H1 (cell line): ENCODE measurements around the gene LRBA. TPM values are rescaled to one million over a fixed set of nuclear protein-coding genes. Genes with fewer than 3 reads are reported as not detected.

Experiments
- CTCF ChIA-PET: fragments of 300-600 bp; sonication (Branson Sonifier 250); formaldehyde crosslinking; loops from one replicate; lab custom pipeline; 2021; ENCODE audit not compliant: partially characterized antibody; lab: Charles Lee
- POLR2A ChIA-PET: fragments of 300-600 bp; sonication (Branson Sonifier 250); formaldehyde crosslinking; loops from one replicate; lab custom pipeline; 2021; ENCODE audit warnings: inconsistent platforms; ENCODE audit not compliant: partially characterized antibody; lab: Charles Lee
- DNase-seq, 2 experiments: peaks; one replicate each; pipeline versions ENCODE4 v3.0.0 to v3.0.0-alpha.2; 2010 to 2022; ENCODE audit warnings: low spot score in 2 of 2, low read depth in 1 of 2, mixed read lengths in 1 of 2
- FAIRE-seq: peaks from 2 replicates; lab custom pipeline; 2011; peaks lifted over from hg19 to GRCh38; lab: Jason Lieb, UNC
- H2AFZ ChIP-seq: 2 replicates; pipeline ENCODE4 v1.8.1; 2012; ENCODE audit warnings: low read length, inconsistent platforms
- H2AK5ac ChIP-seq: 2 replicates; pipeline ENCODE4 v1.6.1; 2013; ENCODE audit warnings: low read depth, low read length
- H2BK120ac ChIP-seq: replicated peaks from 2 replicates; pipeline ENCODE3; 2013; ENCODE audit warnings: low read depth, low read length, inconsistent platforms
- H2BK12ac ChIP-seq: 2 replicates; pipeline ENCODE4 v1.6.1; 2013; ENCODE audit warnings: low read depth, low read length
- H2BK15ac ChIP-seq: 2 replicates; pipeline ENCODE4 v1.6.1; 2013; ENCODE audit warnings: low read length
- H2BK20ac ChIP-seq: 2 replicates; pipeline ENCODE4 v1.6.1; 2013; ENCODE audit warnings: low read length
- H2BK5ac ChIP-seq: 2 replicates; pipeline ENCODE4 v1.6.1; 2013; ENCODE audit warnings: low read depth, low read length
- H3K14ac ChIP-seq: 2 replicates; pipeline ENCODE4 v1.6.1; 2013; ENCODE audit warnings: inconsistent platforms; ENCODE audit not compliant: insufficient read length
- H3K18ac ChIP-seq: 2 replicates; pipeline ENCODE4 v1.6.1; 2013; ENCODE audit warnings: low read length; ENCODE audit errors: extremely low read depth
- H3K23ac ChIP-seq: 2 replicates; pipeline ENCODE4 v1.6.1; 2013; ENCODE audit warnings: inconsistent platforms; ENCODE audit not compliant: insufficient read length
- H3K23me2 ChIP-seq: 2 replicates; pipeline ENCODE4 v1.6.1; 2013; ENCODE audit warnings: low read depth, low read length
- H3K27ac ChIP-seq: 2 replicates; pipeline ENCODE4 v1.6.1; 2011; ENCODE audit warnings: low read depth, low read length, inconsistent platforms
- H3K27me3 ChIP-seq, 4 experiments: replicated peaks in 1 of 4; 1 replicate in 1 of 4; 2 replicates in 3 of 4; pipeline versions ENCODE4 v1.6.1 to v1.8.1; 2011 to 2013; ENCODE audit warnings: low read length in 3 of 4, mild to moderate bottlenecking in 3 of 4, inconsistent platforms in 2 of 4, mixed read lengths in 2 of 4, moderate library complexity in 1 of 4; ENCODE audit not compliant: control insufficient read depth in 3 of 4, insufficient read depth in 3 of 4; ENCODE audit errors: extremely low read depth in 1 of 4
- H3K36me3 ChIP-seq, 4 experiments: 2 replicates each; pipeline versions ENCODE4 v1.6.1 to v1.8.1; 2011 to 2013; ENCODE audit warnings: mild to moderate bottlenecking in 4 of 4, low read length in 3 of 4, moderate library complexity in 2 of 4, control low read depth in 1 of 4, inconsistent platforms in 1 of 4; ENCODE audit not compliant: insufficient read depth in 4 of 4, control insufficient read depth in 2 of 4
- H3K4ac ChIP-seq: replicated peaks from 2 replicates; pipeline ENCODE3; 2013; ENCODE audit warnings: low read length, low read depth, mixed read lengths, inconsistent platforms; ENCODE audit not compliant: insufficient read length
- H3K4me1 ChIP-seq, 4 experiments: replicated peaks in 1 of 4; 1 replicate in 1 of 4; 2 replicates in 3 of 4; pipeline versions ENCODE4 v1.6.1 to v1.8.1; 2011 to 2013; ENCODE audit warnings: low read length in 3 of 4, inconsistent platforms in 2 of 4, mixed read lengths in 1 of 4; ENCODE audit not compliant: insufficient read depth in 4 of 4, control insufficient read depth in 3 of 4
- H3K4me2 ChIP-seq, 2 experiments: 2 replicates each; pipeline versions ENCODE4 v1.6.1 to v1.8.1; 2011 to 2013; ENCODE audit warnings: low read depth in 2 of 2, low read length in 2 of 2, control low read depth in 1 of 2, inconsistent platforms in 1 of 2, mild to moderate bottlenecking in 1 of 2; ENCODE audit not compliant: insufficient read depth in 1 of 2
- H3K4me3 ChIP-seq, 4 experiments: fragments of 200-600, 300-600 bp in 1 of 4; sonication (generic), shearing (Covaris generic), sonication (Bioruptor Twin) in 1 of 4; 2 replicates each; pipeline versions ENCODE4 v1.5.1 to v1.8.1; 2011 to 2016; ENCODE audit warnings: low read length in 4 of 4, low read depth in 3 of 4, control low read depth in 2 of 4, inconsistent platforms in 2 of 4, mild to moderate bottlenecking in 2 of 4, mixed read lengths in 1 of 4, moderate library complexity in 1 of 4; ENCODE audit not compliant: insufficient read depth in 2 of 4; ENCODE audit errors: extremely low read depth in 1 of 4
- H3K56ac ChIP-seq: replicated peaks from 2 replicates; pipeline ENCODE3; 2013; ENCODE audit warnings: low read depth, mild to moderate bottlenecking, mixed read lengths, low read length, inconsistent platforms; ENCODE audit not compliant: insufficient read length
- H3K79me1 ChIP-seq: 2 replicates; pipeline ENCODE4 v1.6.1; 2013; ENCODE audit warnings: low read depth, low read length, control low read depth
- H3K79me2 ChIP-seq, 2 experiments: 2 replicates each; pipeline versions ENCODE4 v1.6.1 to v1.8.1; 2012 to 2013; ENCODE audit warnings: low read length in 2 of 2, mild to moderate bottlenecking in 2 of 2, inconsistent platforms in 1 of 2; ENCODE audit not compliant: insufficient read depth in 2 of 2, control insufficient read depth in 1 of 2
- H3K9ac ChIP-seq, 4 experiments: replicated peaks in 1 of 4; 1 replicate in 1 of 4; 2 replicates in 3 of 4; pipeline versions ENCODE4 v1.6.1 to v1.8.1; 2011 to 2013; ENCODE audit warnings: low read depth in 3 of 4, low read length in 3 of 4, control low read depth in 2 of 4, mild to moderate bottlenecking in 2 of 4, moderate library complexity in 2 of 4, inconsistent platforms in 1 of 4; ENCODE audit errors: extremely low read depth in 1 of 4
- H3K9me3 ChIP-seq, 2 experiments: 2 replicates each; pipeline versions ENCODE4 v1.6.1 to v1.8.1; 2012 to 2013; ENCODE audit warnings: mild to moderate bottlenecking in 2 of 2, moderate library complexity in 2 of 2, control low read depth in 1 of 2, inconsistent platforms in 1 of 2, low read depth in 1 of 2, low read length in 1 of 2, mixed read lengths in 1 of 2; ENCODE audit not compliant: insufficient read depth in 2 of 2
- H4K20me1 ChIP-seq, 2 experiments: replicated peaks in 1 of 2; 2 replicates each; pipeline versions ENCODE3 to v1.8.1; 2011 to 2013; ENCODE audit warnings: inconsistent platforms in 2 of 2, low read length in 2 of 2, mild to moderate bottlenecking in 1 of 2; ENCODE audit not compliant: insufficient read depth in 2 of 2, control insufficient read depth in 1 of 2
- H4K5ac ChIP-seq: 2 replicates; pipeline ENCODE4 v1.6.1; 2013; ENCODE audit warnings: low read length, low read depth, mixed read lengths, inconsistent platforms; ENCODE audit not compliant: insufficient read length
- H4K8ac ChIP-seq: 2 replicates; pipeline ENCODE4 v1.8.0; 2013; ENCODE audit warnings: mild to moderate bottlenecking, moderate library complexity, low read length, inconsistent platforms; ENCODE audit not compliant: insufficient read depth; ENCODE audit errors: extremely low read depth
- H4K91ac ChIP-seq: replicated peaks from 2 replicates; pipeline ENCODE3; 2013; ENCODE audit warnings: low read length, mixed read lengths, inconsistent platforms; ENCODE audit not compliant: insufficient read length
- BRCA1 ChIP-seq: IDR thresholded peaks from 2 replicates; pipeline ENCODE4 v1.6.1; 2012; ENCODE audit warnings: low read depth, low read length, improper control_type of control experiment
- EGR1 ChIP-seq: IDR thresholded peaks from 2 replicates; pipeline ENCODE4 v1.6.1; 2011; ENCODE audit warnings: low read depth, low read length, borderline replicate concordance
- EZH2 ChIP-seq: fragments of 200-600 bp; sonication (generic); IDR thresholded peaks from 2 replicates; pipeline ENCODE4 v1.7.1; 2012; ENCODE audit warnings: low read depth, mild to moderate bottlenecking, moderate library complexity, low read length, inconsistent platforms; ENCODE audit not compliant: severe bottlenecking
- KDM5A ChIP-seq: fragments of 200-600 bp; IDR thresholded peaks from 2 replicates; pipeline ENCODE4 v1.7.1; 2012; ENCODE audit warnings: mild to moderate bottlenecking, low read length, inconsistent platforms, mixed read lengths
- MAFK ChIP-seq: IDR thresholded peaks from 2 replicates; pipeline ENCODE4 v1.6.1; 2012; ENCODE audit warnings: low read depth, mild to moderate bottlenecking, improper control_type of control experiment, low read length
- POLR2AphosphoS5 ChIP-seq: IDR thresholded peaks from 2 replicates; pipeline ENCODE4 v1.6.1; 2011; ENCODE audit warnings: low read depth, low read length
- RXRA ChIP-seq: IDR thresholded peaks from 2 replicates; pipeline ENCODE4 v1.6.1; 2011; ENCODE audit warnings: low read depth, mild to moderate bottlenecking, low read length, moderate library complexity; ENCODE audit not compliant: insufficient read depth
- SIN3A ChIP-seq, 2 experiments: IDR thresholded peaks in 1 of 2; conservative IDR thresholded peaks in 1 of 2; 2 replicates each; pipeline ENCODE4 v1.6.1; 2011 to 2012; ENCODE audit warnings: low read length in 2 of 2, improper control_type of control experiment in 1 of 2, low read depth in 1 of 2, mild to moderate bottlenecking in 1 of 2
- SP1 ChIP-seq: IDR thresholded peaks from 2 replicates; pipeline ENCODE4 v1.6.1; 2011; ENCODE audit warnings: low read depth, low read length
- TAF1 ChIP-seq: IDR thresholded peaks from 2 replicates; pipeline ENCODE4 v1.6.1; 2011; ENCODE audit warnings: mild to moderate bottlenecking, low read depth, low read length
- TEAD4 ChIP-seq: IDR thresholded peaks from 2 replicates; pipeline ENCODE4 v1.6.1; 2012; ENCODE audit warnings: low read depth, low read length, inconsistent platforms, mixed read lengths
- WGBS, 2 experiments: shearing (Covaris generic) in 1 of 2; methylation state at CpG; one replicate each; pipeline versions ENCODE4 v1.1.6 to v1.1.7; 2013 to 2015; ENCODE audit warnings: low lambda C conversion rate in 2 of 2, mixed read lengths in 2 of 2, inconsistent platforms in 1 of 2, low coverage in 1 of 2, missing lambda C conversion rate in 1 of 2; ENCODE audit not compliant: insufficient replicate concordance in 2 of 2, insufficient coverage in 1 of 2, insufficient read length in 1 of 2; ENCODE audit errors: extremely low coverage in 1 of 2, missing lambda C conversion rate in 1 of 2; 5-methylcytosine and 5-hydroxymethylcytosine counted together
- polyA plus RNA-seq, 7 experiments: library from polyadenylated mRNA; depleted of rRNA in 3 of 7; stranded (reverse) in 5 of 7; unstranded in 2 of 7; fragments of >200 nt in 5 of 7; fragments of 200-250 nt in 2 of 7; gene quantifications; 1 replicate in 5 of 7; 2 replicates in 1 of 7; 4 replicates in 1 of 7; pipeline versions ENCODE4 v1.2.1 to v1.2.3, GENCODE V29; 2011 to 2013; ENCODE audit warnings: missing spikeins in 2 of 7, mixed read lengths in 2 of 7
- total RNA-seq: library from RNA; stranded (reverse); fragmentation: NEBNext Ultra II Directional; extraction: Animal tissue kit (Norgen Biotek cat#: 25700); gene quantifications from 2 replicates; pipeline ENCODE4 v1.2.1, GENCODE V29; 2021
- TF ChIP-seq, protein P1 (sequence below), 3 experiments: IDR thresholded peaks; 1 replicate in 2 of 3; 2 replicates in 1 of 3; pipeline versions ENCODE4 v1.5.1 to v1.6.1; 2011; ENCODE audit warnings: low read length in 3 of 3, mild to moderate bottlenecking in 3 of 3, inconsistent platforms in 2 of 3, low read depth in 1 of 3, moderate library complexity in 1 of 3; ENCODE audit not compliant: insufficient read depth in 1 of 3; ENCODE audit errors: control extremely low read depth in 1 of 3

Gene LRBA
- total and polyA plus RNA-seq, 2 of the 8 experiments (the other 6 are each of a cell fraction or from before 2014, with no cell fraction given): 54.6 to 83.2 TPM

DNA sequence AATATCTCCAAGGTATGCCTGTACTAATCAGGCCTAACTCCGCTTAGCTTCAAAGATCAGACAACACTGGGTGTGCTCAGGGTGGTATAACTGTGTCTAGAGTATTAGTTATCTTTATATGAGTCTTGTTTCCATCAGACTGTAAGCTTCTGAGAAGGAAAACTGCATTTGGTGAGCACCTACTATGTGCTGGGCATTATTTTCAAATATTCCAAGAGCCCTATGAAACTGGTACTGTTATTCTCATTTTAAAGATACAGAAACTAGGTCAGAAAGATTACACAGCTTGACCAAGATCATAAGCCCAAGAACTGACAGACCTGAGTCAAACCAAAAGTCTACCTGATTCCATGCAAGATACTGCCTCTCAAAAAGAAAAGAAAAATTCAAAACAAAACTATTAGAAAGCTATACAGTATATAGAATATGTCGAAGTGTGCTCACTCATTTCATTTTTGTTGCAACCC lies 44.4 kb downstream of the LRBA start:
- ChIA-PET POLR2A (no interaction called here), CTCF (interaction anchor here (1.0 to 2.4 kb wide), 3 partner anchors 9 to 11 kb away, joined by 3 to 18 read pairs (median 4); no protein-coding TSS in a partner anchor)
- WGBS, 2 experiments: 96% methylated on average over 2 of the region's 2 CpGs; no CpG with 5 or more reads in 1 of the 2 experiments
- Histone ChIP-seq H2BK120ac (no peak overlapping the region), H3K23me2 (no peaks in the 10 kb centered on the region), H3K27ac (no peak overlapping the region), H2BK20ac (no peak overlapping the region), H4K20me1 (peaks cover 0 to 6% of the 10 kb centered on the region in 2 experiments), H3K4ac (no peak overlapping the region), H3K27me3 (no peaks in the 10 kb centered on the region), H2AK5ac (no peak overlapping the region), H2BK15ac (no peak overlapping the region), H4K5ac (no peak overlapping the region), H2BK5ac (no peak overlapping the region), H3K18ac (no peak overlapping the region), H3K4me1 (0 out of 7 replicates have a peak, but pooled peaks cover 0 to 2% (median 0%) of the 10 kb centered on the region in 4 experiments), H3K79me1 (peaks cover 4% of the 10 kb centered on the region), H3K9ac (no peak overlapping the region), H2BK12ac (no peak overlapping the region), H3K23ac (no peak overlapping the region), H3K14ac (no peak overlapping the region), H4K8ac (no peak overlapping the region), H3K56ac (no peak overlapping the region), H3K36me3 (no peaks in the 10 kb centered on the region), H3K9me3 (no peaks in the 10 kb centered on the region), H3K4me2 (no peak overlapping the region), H2AFZ (no peak overlapping the region), H3K79me2 (peaks cover 0 to 93% of the 10 kb centered on the region in 2 experiments; a peak in 3 of 4 replicates), H3K4me3 (no peak overlapping the region), H4K91ac (no peak overlapping the region)
- no peak for FAIRE-seq
- no peak for DNase-seq
- TF ChIP-seq SP1 (no peak), TAF1 (no peak), EGR1 (no peak), POLR2AphosphoS5 (no peak), BRCA1 (no peak), SIN3A (conservative IDR thresholded peaks at IDR 0.05 in 1 of 2, IDR thresholded peaks at IDR 0.05 in 1 of 2; ENCODE audit: low read depth in 1 of 2, low read length in 2 of 2) (no peak), MAFK (no peak), EZH2 (no peak), TEAD4 (no peak), KDM5A (no peak), RXRA (no peak)
- TF ChIP-seq, protein P1, sequence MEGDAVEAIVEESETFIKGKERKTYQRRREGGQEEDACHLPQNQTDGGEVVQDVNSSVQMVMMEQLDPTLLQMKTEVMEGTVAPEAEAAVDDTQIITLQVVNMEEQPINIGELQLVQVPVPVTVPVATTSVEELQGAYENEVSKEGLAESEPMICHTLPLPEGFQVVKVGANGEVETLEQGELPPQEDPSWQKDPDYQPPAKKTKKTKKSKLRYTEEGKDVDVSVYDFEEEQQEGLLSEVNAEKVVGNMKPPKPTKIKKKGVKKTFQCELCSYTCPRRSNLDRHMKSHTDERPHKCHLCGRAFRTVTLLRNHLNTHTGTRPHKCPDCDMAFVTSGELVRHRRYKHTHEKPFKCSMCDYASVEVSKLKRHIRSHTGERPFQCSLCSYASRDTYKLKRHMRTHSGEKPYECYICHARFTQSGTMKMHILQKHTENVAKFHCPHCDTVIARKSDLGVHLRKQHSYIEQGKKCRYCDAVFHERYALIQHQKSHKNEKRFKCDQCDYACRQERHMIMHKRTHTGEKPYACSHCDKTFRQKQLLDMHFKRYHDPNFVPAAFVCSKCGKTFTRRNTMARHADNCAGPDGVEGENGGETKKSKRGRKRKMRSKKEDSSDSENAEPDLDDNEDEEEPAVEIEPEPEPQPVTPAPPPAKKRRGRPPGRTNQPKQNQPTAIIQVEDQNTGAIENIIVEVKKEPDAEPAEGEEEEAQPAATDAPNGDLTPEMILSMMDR (IDR thresholded peaks at IDR 0.05; ENCODE audit: control extremely low read depth in 1 of 3, insufficient read depth in 1 of 3, low read depth in 1 of 3, low read length in 3 of 3): no peak
